Liver (tissue), 9 donors: ENCODE data around the gene OPN4. TPM values are rescaled to one million over a fixed set of nuclear protein-coding genes. Genes with fewer than 3 reads are reported as not detected.

Source experiments
- DNase-seq: peaks from one replicate; pipeline ENCODE4 v3.0.0-alpha.2; 2017; ENCODE audit warnings: low spot score
- H3K27ac ChIP-seq, 2 donors: one replicate each; pipeline ENCODE4 v1.7.0; 2013; ENCODE audit warnings: inconsistent platforms in 2 of 2, low read length in 2 of 2, control low read depth in 1 of 2, low read depth in 1 of 2, mild to moderate bottlenecking in 1 of 2
- H3K27me3 ChIP-seq, 4 donors: one replicate each; pipeline versions ENCODE4 v1.6.1 to v1.7.0; 2013; ENCODE audit warnings: low read length in 3 of 4, inconsistent platforms in 1 of 4, mild to moderate bottlenecking in 1 of 4, moderate library complexity in 1 of 4; ENCODE audit not compliant: control insufficient read depth in 4 of 4, insufficient read depth in 4 of 4
- H3K36me3 ChIP-seq, 4 donors: one replicate each; pipeline versions ENCODE4 v1.6.1 to v1.7.0; 2013; ENCODE audit warnings: low read length in 3 of 4, mild to moderate bottlenecking in 3 of 4, low read depth in 1 of 4, moderate library complexity in 1 of 4; ENCODE audit not compliant: control insufficient read depth in 4 of 4, insufficient read depth in 3 of 4
- H3K4me1 ChIP-seq, 4 donors: one replicate each; pipeline versions ENCODE4 v1.6.1 to v1.7.0; 2013; ENCODE audit warnings: low read length in 3 of 4, mild to moderate bottlenecking in 3 of 4, moderate library complexity in 1 of 4; ENCODE audit not compliant: control insufficient read depth in 4 of 4, insufficient read depth in 4 of 4
- H3K4me3 ChIP-seq, 3 donors: one replicate each; pipeline versions ENCODE4 v1.6.1 to v1.7.0; 2013; ENCODE audit warnings: low read length in 3 of 3, control low read depth in 1 of 3, low read depth in 1 of 3, mild to moderate bottlenecking in 1 of 3
- H3K9ac ChIP-seq, 2 donors: one replicate each; pipeline ENCODE4 v1.7.0; 2013; ENCODE audit warnings: low read length in 2 of 2, mild to moderate bottlenecking in 2 of 2, moderate library complexity in 2 of 2, control low read depth in 1 of 2, low read depth in 1 of 2
- H3K9me3 ChIP-seq, 4 donors: one replicate each; pipeline versions ENCODE4 v1.6.1 to v1.7.0; 2013; ENCODE audit warnings: low read length in 3 of 4; ENCODE audit not compliant: control insufficient read depth in 4 of 4
- EGR1 ChIP-seq, 2 donors: IDR thresholded peaks; 2 replicates each; pipeline ENCODE4 v1.6.1; 2016 to 2018; ENCODE audit warnings: antibody characterized with exemption in 2 of 2, low read depth in 2 of 2
- FOXA1 ChIP-seq: IDR thresholded peaks from 2 replicates; pipeline ENCODE4 v1.6.1; 2016; ENCODE audit warnings: antibody characterized with exemption
- FOXA2 ChIP-seq: IDR thresholded peaks from 2 replicates; pipeline ENCODE4 v1.6.1; 2016; ENCODE audit warnings: antibody characterized with exemption
- GABPA ChIP-seq, 2 donors: IDR thresholded peaks in 1 of 2; conservative IDR thresholded peaks in 1 of 2; 2 replicates each; pipeline ENCODE4 v1.6.1; 2016; ENCODE audit warnings: antibody characterized with exemption in 2 of 2, mild to moderate bottlenecking in 1 of 2, moderate library complexity in 1 of 2
- HNF4A ChIP-seq, 2 donors: conservative IDR thresholded peaks; 2 replicates each; pipeline ENCODE4 v1.6.1; 2016; ENCODE audit warnings: antibody characterized with exemption in 2 of 2, mild to moderate bottlenecking in 2 of 2
- HNF4G ChIP-seq: IDR thresholded peaks from 2 replicates; pipeline ENCODE4 v1.6.1; 2016; ENCODE audit warnings: antibody characterized with exemption
- JUND ChIP-seq, 2 donors: IDR thresholded peaks; 2 replicates each; pipeline ENCODE4 v1.6.1; 2016; ENCODE audit warnings: antibody characterized with exemption in 2 of 2
- NR2F2 ChIP-seq: IDR thresholded peaks from 2 replicates; pipeline ENCODE4 v1.6.1; 2016; ENCODE audit warnings: antibody characterized with exemption
- RAD21 ChIP-seq, 2 donors: IDR thresholded peaks; 2 replicates each; pipeline ENCODE4 v1.6.1; 2016; ENCODE audit warnings: antibody characterized with exemption in 2 of 2, mild to moderate bottlenecking in 2 of 2
- RXRA ChIP-seq, 2 donors: IDR thresholded peaks; 2 replicates each; pipeline ENCODE4 v1.6.1; 2017 to 2018; ENCODE audit warnings: antibody characterized with exemption in 2 of 2, mild to moderate bottlenecking in 1 of 2
- SP1 ChIP-seq: IDR thresholded peaks from 2 replicates; pipeline ENCODE4 v1.6.1; 2018; ENCODE audit warnings: antibody characterized with exemption, mild to moderate bottlenecking
- WGBS: extraction: QIAGEN DNeasy Blood & Tissue Kit; methylation state at CpG from one replicate; pipeline ENCODE4 v1.1.7; 2013; 5-methylcytosine and 5-hydroxymethylcytosine counted together
- polyA plus RNA-seq, 2 donors: library from polyadenylated mRNA; stranded (reverse) in 1 of 2; unstranded in 1 of 2; fragments of 200-250 nt in 1 of 2; fragments of >200 nt in 1 of 2; fragmentation: Nextera tagmentation in 1 of 2; extraction: Ambion mirVana in 1 of 2; gene quantifications; one replicate each; pipeline versions ENCODE4 v1.2.1 to v1.2.3, GENCODE V29; 2013 to 2015
- total RNA-seq, 2 donors: library from RNA; depleted of rRNA; stranded (reverse); fragments of >200 nt; gene quantifications; one replicate each; pipeline ENCODE4 v1.2.3, GENCODE V29; 2014
- TF ChIP-seq, protein P1 (sequence below): IDR thresholded peaks from 2 replicates; pipeline ENCODE4 v1.6.1; 2016; ENCODE audit warnings: antibody characterized with exemption
- TF ChIP-seq, protein P2 (sequence below): IDR thresholded peaks from 2 replicates; pipeline ENCODE4 v1.6.1; 2016; ENCODE audit warnings: antibody characterized with exemption, mild to moderate bottlenecking
- TF ChIP-seq, protein P3 (sequence below): IDR thresholded peaks from 2 replicates; pipeline ENCODE4 v1.6.1; 2016; ENCODE audit warnings: antibody characterized with exemption
- donor health status: healthy.
- donor health status: healthy.
- donor health status: healthy.
- donor health status: healthy.
- donor health status: healthy.

Gene OPN4
- total and polyA plus RNA-seq, 4 donors = not detected

DNA sequence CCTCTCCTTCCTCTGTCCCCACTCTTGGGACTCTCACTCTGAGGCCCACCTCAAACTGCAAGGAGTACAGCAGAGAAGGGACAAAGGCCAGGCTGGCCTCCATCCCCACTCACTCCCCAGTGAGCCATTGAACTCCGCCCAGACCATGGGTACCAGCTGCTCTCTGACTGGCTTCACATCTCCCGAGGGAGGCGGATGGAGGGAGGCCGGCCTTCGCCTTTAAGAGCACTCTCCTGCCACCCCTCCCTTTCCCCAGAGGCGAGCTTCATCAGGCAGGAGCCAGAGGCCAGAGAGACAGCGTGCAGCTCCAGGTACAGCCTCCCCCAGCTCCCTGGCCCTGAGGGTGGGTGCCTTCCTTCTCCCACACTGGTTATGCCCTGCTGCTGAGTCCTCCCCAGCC lies 12.2 kb downstream of the OPN4 start:
- DNase-seq = no peak
- no peaks in the 10 kb centered on the region for H3K36me3 ChIP-seq
- no peak overlapping the region for H3K4me3 ChIP-seq
- TF ChIP-seq EGR1 (IDR thresholded peaks at IDR 0.05; ENCODE audit: low read depth in 2 of 2) = no peak
- TF ChIP-seq SP1 = no peak
- TF ChIP-seq, protein P1, sequence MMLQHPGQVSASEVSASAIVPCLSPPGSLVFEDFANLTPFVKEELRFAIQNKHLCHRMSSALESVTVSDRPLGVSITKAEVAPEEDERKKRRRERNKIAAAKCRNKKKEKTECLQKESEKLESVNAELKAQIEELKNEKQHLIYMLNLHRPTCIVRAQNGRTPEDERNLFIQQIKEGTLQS = no peak
- TF ChIP-seq FOXA2 = no peak
- no peak for TF ChIP-seq RXRA (IDR thresholded peaks at IDR 0.05)
- TF ChIP-seq HNF4A (conservative IDR thresholded peaks at IDR 0.05) = no peak
- TF ChIP-seq HNF4G = no peak
- no peak for TF ChIP-seq RAD21 (IDR thresholded peaks at IDR 0.05)
- TF ChIP-seq, protein P2, sequence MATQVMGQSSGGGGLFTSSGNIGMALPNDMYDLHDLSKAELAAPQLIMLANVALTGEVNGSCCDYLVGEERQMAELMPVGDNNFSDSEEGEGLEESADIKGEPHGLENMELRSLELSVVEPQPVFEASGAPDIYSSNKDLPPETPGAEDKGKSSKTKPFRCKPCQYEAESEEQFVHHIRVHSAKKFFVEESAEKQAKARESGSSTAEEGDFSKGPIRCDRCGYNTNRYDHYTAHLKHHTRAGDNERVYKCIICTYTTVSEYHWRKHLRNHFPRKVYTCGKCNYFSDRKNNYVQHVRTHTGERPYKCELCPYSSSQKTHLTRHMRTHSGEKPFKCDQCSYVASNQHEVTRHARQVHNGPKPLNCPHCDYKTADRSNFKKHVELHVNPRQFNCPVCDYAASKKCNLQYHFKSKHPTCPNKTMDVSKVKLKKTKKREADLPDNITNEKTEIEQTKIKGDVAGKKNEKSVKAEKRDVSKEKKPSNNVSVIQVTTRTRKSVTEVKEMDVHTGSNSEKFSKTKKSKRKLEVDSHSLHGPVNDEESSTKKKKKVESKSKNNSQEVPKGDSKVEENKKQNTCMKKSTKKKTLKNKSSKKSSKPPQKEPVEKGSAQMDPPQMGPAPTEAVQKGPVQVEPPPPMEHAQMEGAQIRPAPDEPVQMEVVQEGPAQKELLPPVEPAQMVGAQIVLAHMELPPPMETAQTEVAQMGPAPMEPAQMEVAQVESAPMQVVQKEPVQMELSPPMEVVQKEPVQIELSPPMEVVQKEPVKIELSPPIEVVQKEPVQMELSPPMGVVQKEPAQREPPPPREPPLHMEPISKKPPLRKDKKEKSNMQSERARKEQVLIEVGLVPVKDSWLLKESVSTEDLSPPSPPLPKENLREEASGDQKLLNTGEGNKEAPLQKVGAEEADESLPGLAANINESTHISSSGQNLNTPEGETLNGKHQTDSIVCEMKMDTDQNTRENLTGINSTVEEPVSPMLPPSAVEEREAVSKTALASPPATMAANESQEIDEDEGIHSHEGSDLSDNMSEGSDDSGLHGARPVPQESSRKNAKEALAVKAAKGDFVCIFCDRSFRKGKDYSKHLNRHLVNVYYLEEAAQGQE = no peak
- no peak for TF ChIP-seq GABPA (IDR thresholded peaks at IDR 0.05 in 1 of 2, conservative IDR thresholded peaks at IDR 0.05 in 1 of 2)
- no peak for TF ChIP-seq JUND (IDR thresholded peaks at IDR 0.05)
- TF ChIP-seq FOXA1 = no peak
- H3K9me3 ChIP-seq = no peaks in the 10 kb centered on the region
- no peak overlapping the region for H3K9ac ChIP-seq
- no peak overlapping the region for H3K27ac ChIP-seq
- H3K27me3 ChIP-seq = no peaks in the 10 kb centered on the region
- 94% methylated on average over 7 of the region's 7 CpGs for WGBS
- no peaks in the 10 kb centered on the region for H3K4me1 ChIP-seq

DNA sequence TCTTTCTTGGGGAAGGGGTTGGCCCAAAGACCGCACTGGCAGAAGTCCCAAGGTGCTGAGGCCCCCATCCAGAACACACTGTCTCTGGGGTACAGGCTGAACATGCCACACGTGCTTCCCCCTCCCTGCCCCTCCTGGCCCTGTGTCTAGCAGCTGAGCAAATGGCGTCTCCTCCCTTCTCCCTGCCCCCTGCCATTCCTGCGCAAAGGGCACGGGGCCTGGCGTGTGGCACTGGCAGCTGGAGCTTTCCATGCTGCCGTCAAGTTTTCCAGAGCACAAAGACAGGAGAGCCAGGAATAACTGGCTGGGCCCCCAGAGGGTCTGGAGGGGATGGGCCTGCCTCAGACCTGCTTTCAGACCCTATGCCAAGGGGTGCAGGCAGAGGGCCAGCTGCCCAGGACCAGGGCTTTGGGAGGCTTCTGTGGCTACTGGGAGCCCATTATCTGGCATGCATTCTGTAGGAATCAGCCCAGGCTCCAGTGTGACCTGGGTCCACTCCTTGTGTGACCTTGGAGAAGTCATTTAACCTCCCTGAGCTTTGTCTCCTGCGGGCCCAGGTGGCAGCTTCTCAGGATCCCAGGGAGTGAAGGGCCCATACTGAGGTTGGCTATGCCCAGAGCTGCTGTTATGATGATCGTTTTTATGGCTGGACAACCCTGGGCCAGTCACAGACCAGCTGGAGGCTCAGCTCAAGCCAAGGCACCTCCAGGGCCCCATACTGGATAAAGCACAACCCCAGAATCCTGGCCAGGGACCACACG lies 13.3 kb downstream of the OPN4 start:
- H3K9ac ChIP-seq = no peak overlapping the region
- WGBS = 82% methylated on average over 10 of the region's 10 CpGs
- H3K27ac ChIP-seq = no peak overlapping the region

More for the DNA sequence above, 13.3 kb downstream of the OPN4 start:
- Histone ChIP-seq H3K27me3 (no peaks in the 10 kb centered on the region), H3K4me1 (no peaks in the 10 kb centered on the region), H3K4me3 (no peak overlapping the region), H3K9me3 (no peaks in the 10 kb centered on the region), H3K36me3 (no peaks in the 10 kb centered on the region)
- DNase-seq = no peak
- TF ChIP-seq JUND (IDR thresholded peaks at IDR 0.05) (no peak), SP1 (no peak), NR2F2 (no peak), EGR1 (IDR thresholded peaks at IDR 0.05; ENCODE audit: low read depth in 2 of 2) (no peak), FOXA1 (no peak)
- TF ChIP-seq, protein P3, sequence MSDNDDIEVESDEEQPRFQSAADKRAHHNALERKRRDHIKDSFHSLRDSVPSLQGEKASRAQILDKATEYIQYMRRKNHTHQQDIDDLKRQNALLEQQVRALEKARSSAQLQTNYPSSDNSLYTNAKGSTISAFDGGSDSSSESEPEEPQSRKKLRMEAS = no peak
- TF ChIP-seq, protein P2 = no peak
